A549 treated with RU486 at 1 μM for 4 hours (cell line): ENCODE data around the gene PDXP. TPM values are rescaled to one million over a fixed set of nuclear protein-coding genes. Genes with fewer than 3 reads are reported as not detected.

Experiments
- total RNA-seq: library from RNA; stranded (reverse); fragments of 200-300 nt; extraction: Qiagen RNA extraction; gene quantifications from 5 replicates; pipeline ENCODE4 v1.2.3, GENCODE V29; 2022; ENCODE audit warnings: low read depth

PDXP gene
- total RNA-seq = 15.1 to 21.3 TPM (median 19.9 TPM) in 5 replicates

GRCh38 chr22:37658133-37659065 lies at the start of gene PDXP:
Gene PDXP (plus strand): TSS chr22:37658723. CDS start chr22:37658783, 60 bp downstream.

GRCh38 chr22:37639070-37639760 lies 19.3 kb upstream of the PDXP start, which contains the start of gene SH3BP1:
Gene SH3BP1 (plus strand): TSS chr22:37639669. CDS start chr22:37639788, 119 bp downstream.

GRCh38 chr22:37674951-37675929 lies 16.7 kb downstream of the PDXP start, which contains the start of gene LGALS1:
Gene LGALS1 (plus strand): TSS chr22:37675636. CDS start chr22:37675703, 67 bp downstream.

DNA sequence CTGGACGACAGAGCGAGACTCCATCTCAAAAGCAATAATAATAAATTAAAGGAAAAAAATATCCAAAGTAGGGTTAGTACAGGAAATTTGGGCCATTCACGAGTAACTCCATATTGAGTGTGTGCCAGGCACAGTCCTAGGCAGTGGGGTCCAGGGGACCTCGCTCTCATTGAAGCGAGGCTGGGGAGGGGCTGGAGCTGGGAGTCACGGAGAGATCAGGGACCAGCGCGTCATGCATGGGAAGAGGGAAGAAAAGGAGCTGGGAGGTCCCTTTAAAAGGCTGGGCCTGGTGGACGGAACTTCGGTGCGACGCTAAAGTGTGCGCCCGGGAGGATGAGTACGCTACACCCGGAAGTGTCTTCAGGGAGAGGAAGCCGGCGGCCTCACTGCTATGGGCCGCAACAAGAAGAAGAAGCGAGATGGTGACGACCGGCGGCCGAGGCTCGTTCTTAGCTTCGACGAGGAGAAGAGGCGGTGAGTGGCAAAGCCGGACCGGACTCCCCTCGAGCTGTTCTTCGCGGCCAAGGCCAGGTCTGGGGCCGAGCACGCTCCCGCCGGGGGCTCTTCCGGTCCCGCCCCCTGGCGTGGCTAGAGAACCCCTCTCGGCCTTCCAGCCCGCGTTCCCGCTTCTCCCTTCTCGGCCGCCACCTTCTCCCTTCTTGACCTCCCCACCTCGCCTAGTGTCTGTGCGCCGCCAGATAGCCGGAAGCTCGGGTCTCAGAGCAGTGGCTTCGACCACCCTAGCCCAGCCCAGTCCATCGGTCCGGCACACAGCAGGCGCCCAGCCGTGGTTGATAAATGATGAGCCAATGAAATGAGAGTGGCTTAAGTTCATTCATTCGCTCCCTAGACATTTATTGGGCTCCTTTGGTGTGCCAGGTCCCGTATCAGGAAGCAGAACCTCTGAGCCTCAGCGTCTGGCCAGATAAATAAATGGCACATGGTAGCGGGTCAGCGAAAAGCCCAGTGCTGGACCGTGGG lies 27.8 kb downstream of the PDXP start, which contains the start of gene NOL12:
Gene NOL12, plus strand, starts transcription at position 342 of the 981 bp plus-strand sequence. Its CDS starts 50 bp downstream, at position 392.

GRCh38 chr22:37696657-37697537 lies 38.4 kb downstream of the PDXP start, which contains the start of gene TRIOBP:
Gene TRIOBP (plus strand): TSS chr22:37697048. CDS start chr22:37701366, 4,318 bp downstream.

Other genes with a start within 250 kb of the PDXP start
- 5.2 to 8.9 TPM (median 7.6 TPM) in 5 replicates for gene ELFN2, start 231.2 kb upstream of the PDXP start, total RNA-seq
- gene MFNG, start 172.3 kb upstream of the PDXP start, total RNA-seq = 1.6 to 2.9 TPM (median 2.0 TPM) in 5 replicates
- gene CARD10, start 139.3 kb upstream of the PDXP start, total RNA-seq = 24.2 to 41.1 TPM (median 36.8 TPM) in 5 replicates
- 27.8 to 39.1 TPM (median 37.3 TPM) in 5 replicates for gene CDC42EP1, start 98.2 kb upstream of the PDXP start, total RNA-seq
- gene LGALS2, start 78.6 kb upstream of the PDXP start, total RNA-seq = 0.20 TPM in 1 of 5 replicates, not detected in the others
- 16.4 to 23.7 TPM (median 21.6 TPM) in 5 replicates for gene GGA1, start 49.9 kb upstream of the PDXP start, total RNA-seq
- 1.9 to 3.1 TPM (median 2.1 TPM) in 5 replicates for gene SH3BP1, start 19.1 kb upstream of the PDXP start, total RNA-seq
- gene LGALS1, start 16.9 kb downstream of the PDXP start, total RNA-seq = 1,192 to 1,348 TPM (median 1,281 TPM) in 5 replicates
- 27.4 to 31.3 TPM (median 28.5 TPM) in 5 replicates for gene NOL12, start 27.6 kb downstream of the PDXP start, total RNA-seq
- gene TRIOBP, start 38.3 kb downstream of the PDXP start, total RNA-seq = 22.3 to 35.1 TPM (median 29.2 TPM) in 5 replicates
- 2.4 to 3.8 TPM (median 2.7 TPM) in 5 replicates for gene GCAT, start 149.2 kb downstream of the PDXP start, total RNA-seq
- gene GALR3, start 164.7 kb downstream of the PDXP start, total RNA-seq = not detected in 5 replicates
- gene ANKRD54, start 185.6 kb downstream of the PDXP start, total RNA-seq = 17.0 to 25.5 TPM (median 24.0 TPM) in 5 replicates
- 265 to 330 TPM (median 289 TPM) in 5 replicates for gene EIF3L, start 190.7 kb downstream of the PDXP start, total RNA-seq
- 14.4 to 19.6 TPM (median 18.7 TPM) in 5 replicates for gene MICALL1, start 247.6 kb downstream of the PDXP start, total RNA-seq